ENCODE measurements around the gene D2HGDH. TPM values are rescaled to one million over a fixed set of nuclear protein-coding genes. Genes with fewer than 3 reads are reported as not detected.

Gene D2HGDH
- total and polyA plus RNA-seq, 2 of the 13 experiments (the other 11 are each of a cell fraction or from before 2014, with no cell fraction given), result 19.2 to 20.3 TPM

- TF ChIP-seq NR3C1 (CRISPR knock-in tag; IDR thresholded peaks at IDR 0.05), result no peak
- TF ChIP-seq ZNF546 (CRISPR knock-in tag; conservative IDR thresholded peaks at IDR 0.05), result 0 out of 2 replicates have a peak, but pooled peaks have one; percentile 1
- TF ChIP-seq, protein P1, sequence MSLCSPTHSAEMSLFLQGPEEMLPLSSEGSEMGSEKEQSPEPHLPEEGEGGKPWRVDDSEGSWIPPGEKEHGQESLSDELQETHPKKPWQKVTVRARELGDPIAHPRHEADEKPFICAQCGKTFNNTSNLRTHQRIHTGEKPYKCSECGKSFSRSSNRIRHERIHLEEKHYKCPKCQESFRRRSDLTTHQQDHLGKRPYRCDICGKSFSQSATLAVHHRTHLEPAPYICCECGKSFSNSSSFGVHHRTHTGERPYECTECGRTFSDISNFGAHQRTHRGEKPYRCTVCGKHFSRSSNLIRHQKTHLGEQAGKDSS (CRISPR knock-in tag; IDR thresholded peaks at IDR 0.05; ENCODE audit: borderline replicate concordance, low read depth), result 0 out of 2 replicates have a peak, but pooled peaks have one; percentile 4
- TF ChIP-seq RNF2 (conservative IDR thresholded peaks at IDR 0.05; ENCODE audit: low read depth), result no peak
- TF ChIP-seq HNRNPLL (IDR thresholded peaks at IDR 0.05; ENCODE audit: low read depth, low read length, poor library complexity, severe bottlenecking), result no peak
- peak; percentile 8; the same call in 1 of the 2 replicates for TF ChIP-seq ZNF563 (CRISPR knock-in tag; IDR thresholded peaks at IDR 0.05)
- peak; percentile 3; the same call in 1 of the 2 replicates for TF ChIP-seq MIER2 (CRISPR knock-in tag; IDR thresholded peaks at IDR 0.05)
- TF ChIP-seq SP1 (IDR thresholded peaks at IDR 0.05), result no peak
- no peak; the same call in 1 of the 2 replicates for TF ChIP-seq SP1 (CRISPR knock-in tag; IDR thresholded peaks at IDR 0.05)
- TF ChIP-seq, protein P2, sequence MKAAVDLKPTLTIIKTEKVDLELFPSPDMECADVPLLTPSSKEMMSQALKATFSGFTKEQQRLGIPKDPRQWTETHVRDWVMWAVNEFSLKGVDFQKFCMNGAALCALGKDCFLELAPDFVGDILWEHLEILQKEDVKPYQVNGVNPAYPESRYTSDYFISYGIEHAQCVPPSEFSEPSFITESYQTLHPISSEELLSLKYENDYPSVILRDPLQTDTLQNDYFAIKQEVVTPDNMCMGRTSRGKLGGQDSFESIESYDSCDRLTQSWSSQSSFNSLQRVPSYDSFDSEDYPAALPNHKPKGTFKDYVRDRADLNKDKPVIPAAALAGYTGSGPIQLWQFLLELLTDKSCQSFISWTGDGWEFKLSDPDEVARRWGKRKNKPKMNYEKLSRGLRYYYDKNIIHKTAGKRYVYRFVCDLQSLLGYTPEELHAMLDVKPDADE (CRISPR knock-in tag; IDR thresholded peaks at IDR 0.05), result no peak
- peak; percentile 37; the same call in 1 of the 2 replicates for TF ChIP-seq MIER3 (CRISPR knock-in tag; IDR thresholded peaks at IDR 0.05; ENCODE audit: borderline replicate concordance)
- no peak for TF ChIP-seq TCF7 (IDR thresholded peaks at IDR 0.05; ENCODE audit: low read depth)
- peak; percentile 56; the same call in 1 of the 2 replicates for TF ChIP-seq CBX5 (CRISPR knock-in tag; IDR thresholded peaks at IDR 0.05; ENCODE audit: borderline replicate concordance)
- TF ChIP-seq AGO1 (IDR thresholded peaks at IDR 0.05; ENCODE audit: low read depth, low read length, poor library complexity, severe bottlenecking), result peak; percentile 98
- TF ChIP-seq SIX4 (CRISPR knock-in tag; IDR thresholded peaks at IDR 0.05), result no peak
- TF ChIP-seq HDAC2 (CRISPR knock-in tag; IDR thresholded peaks at IDR 0.05), result peak; percentile 86
- peak; percentile 86 for TF ChIP-seq ZBTB7B (CRISPR knock-in tag; IDR thresholded peaks at IDR 0.05)
- peak; percentile 25; the same call in 1 of the 2 replicates for TF ChIP-seq ZNF605 (CRISPR knock-in tag; IDR thresholded peaks at IDR 0.05)
- TF ChIP-seq POLR2AphosphoS5 (IDR thresholded peaks at IDR 0.05; ENCODE audit: low read depth, low read length), result peak; percentile 1
- TF ChIP-seq ATRX (CRISPR knock-in tag; IDR thresholded peaks at IDR 0.05; ENCODE audit: borderline replicate concordance), result no peak
- no peak for TF ChIP-seq KLF12 (CRISPR knock-in tag; IDR thresholded peaks at IDR 0.05; ENCODE audit: borderline replicate concordance)
- no peak for TF ChIP-seq TRAFD1 (CRISPR knock-in tag; IDR thresholded peaks at IDR 0.05; ENCODE audit: borderline replicate concordance)
- TF ChIP-seq ZNF564 (CRISPR knock-in tag; IDR thresholded peaks at IDR 0.05), result no peak; the same call in 1 of the 2 replicates
- peak; percentile 81; the same call in 1 of the 2 replicates for TF ChIP-seq ZNF580 (CRISPR knock-in tag; IDR thresholded peaks at IDR 0.05; ENCODE audit: borderline replicate concordance, low read depth)
- no peak for TF ChIP-seq ZBTB21 (CRISPR knock-in tag; IDR thresholded peaks at IDR 0.05)
- peak; percentile 22; the same call in 1 of the 2 replicates for TF ChIP-seq ZMYM2 (CRISPR knock-in tag; IDR thresholded peaks at IDR 0.05)
- TF ChIP-seq ZNF589 (CRISPR knock-in tag; conservative IDR thresholded peaks at IDR 0.05), result peak; percentile 64
These were observed 39.3 kb downstream of the D2HGDH start (continued) for GRCh38 chr2:241773511-241774418.

Data from HepG2 (cell line).